Neural progenitor cell (in vitro differentiated cells): ENCODE measurements around the gene PTPRN2. TPM values are rescaled to one million over a fixed set of nuclear protein-coding genes. Genes with fewer than 3 reads are reported as not detected.

Source experiments
- DNase-seq: peaks from one replicate; pipeline ENCODE4 v3.0.0-alpha.2; 2016; ENCODE audit warnings: low spot score
- H2AFZ ChIP-seq: fragments of 200-600 bp; sonication (generic); replicated peaks from 2 replicates; pipeline ENCODE4 v1.6.1; 2016; ENCODE audit warnings: antibody characterized with exemption
- H3F3A ChIP-seq: fragments of 200-600 bp; sonication (generic); 2 replicates; pipeline ENCODE4 v1.6.1; 2016; ENCODE audit warnings: antibody characterized with exemption, low read depth
- H3K27ac ChIP-seq: fragments of 200-600 bp; sonication (generic); 2 replicates; pipeline ENCODE4 v1.5.1; 2016; ENCODE audit warnings: mild to moderate bottlenecking
- H3K27me3 ChIP-seq: fragments of 200-600 bp; sonication (generic); 2 replicates; pipeline ENCODE4 v1.6.1; 2016; ENCODE audit warnings: mild to moderate bottlenecking, moderate library complexity
- H3K36me3 ChIP-seq: fragments of 200-600 bp; sonication (generic); 2 replicates; pipeline ENCODE4 v1.5.1; 2016
- H3K4me1 ChIP-seq: fragments of 200-600 bp; sonication (generic); 2 replicates; pipeline ENCODE4 v1.6.1; 2016; ENCODE audit warnings: mixed run types
- H3K4me2 ChIP-seq: fragments of 200-600 bp; sonication (generic); 2 replicates; pipeline ENCODE4 v1.6.1; 2016
- H3K4me3 ChIP-seq: fragments of 200-600 bp; sonication (generic); 2 replicates; pipeline ENCODE4 v1.5.1; 2016
- H3K79me2 ChIP-seq: fragments of 200-600 bp; sonication (generic); 2 replicates; pipeline ENCODE4 v1.6.1; 2016; ENCODE audit warnings: low read depth
- H3K9ac ChIP-seq: fragments of 200-600 bp; sonication (generic); 2 replicates; pipeline ENCODE4 v1.6.1; 2016
- H3K9me3 ChIP-seq: fragments of 200-600 bp; sonication (generic); 2 replicates; pipeline ENCODE4 v1.5.1; 2016; ENCODE audit warnings: low read depth
- H4K20me1 ChIP-seq: fragments of 200-600 bp; sonication (generic); 2 replicates; pipeline ENCODE4 v1.6.1; 2016; ENCODE audit warnings: low read depth
- H3K27ac Mint-ChIP-seq: 3 replicates; pipeline ENCODE4 v1.8.0; 2021; ENCODE audit warnings: mixed read lengths
- H3K27me3 Mint-ChIP-seq: 2 replicates; pipeline ENCODE4 v1.8.0; 2022; ENCODE audit warnings: low read depth, mild to moderate bottlenecking, inconsistent platforms, moderate library complexity, mixed read lengths; ENCODE audit not compliant: insufficient read depth
- H3K36me3 Mint-ChIP-seq: 3 replicates; pipeline ENCODE4 v1.8.0; 2021; ENCODE audit warnings: mixed read lengths
- H3K4me1 Mint-ChIP-seq: 3 replicates; pipeline ENCODE4 v1.8.0; 2021; ENCODE audit warnings: mixed read lengths
- H3K4me3 Mint-ChIP-seq: 3 replicates; pipeline ENCODE4 v1.8.0; 2021; ENCODE audit warnings: mild to moderate bottlenecking, moderate library complexity, mixed read lengths
- H3K9me3 Mint-ChIP-seq: 3 replicates; pipeline ENCODE4 v1.8.0; 2020; ENCODE audit warnings: mixed read lengths
- EZH2 ChIP-seq: fragments of 200-600 bp; sonication (generic); IDR thresholded peaks from 2 replicates; pipeline ENCODE4 v1.6.1; 2017; ENCODE audit warnings: antibody characterized with exemption, mild to moderate bottlenecking, moderate library complexity
- EZH2phosphoT487 ChIP-seq: fragments of 200-600 bp; sonication (generic); IDR thresholded peaks from 2 replicates; pipeline ENCODE4 v1.6.1; 2017; ENCODE audit warnings: antibody characterized with exemption
- total RNA-seq: library from RNA; depleted of rRNA; stranded (reverse); fragments of >200 nt; gene quantifications from 2 replicates; pipeline ENCODE4 v1.2.3, GENCODE V29; 2015; ENCODE audit warnings: low replicate concordance
- TF ChIP-seq, protein P1 (sequence below): fragments of 200-600 bp; sonication (generic); IDR thresholded peaks from 2 replicates; pipeline ENCODE4 v1.5.1; 2017; ENCODE audit warnings: antibody characterized with exemption, mild to moderate bottlenecking

Gene PTPRN2
- total RNA-seq, 1 donor from 2014 or later, result 3.0 TPM

DNA sequence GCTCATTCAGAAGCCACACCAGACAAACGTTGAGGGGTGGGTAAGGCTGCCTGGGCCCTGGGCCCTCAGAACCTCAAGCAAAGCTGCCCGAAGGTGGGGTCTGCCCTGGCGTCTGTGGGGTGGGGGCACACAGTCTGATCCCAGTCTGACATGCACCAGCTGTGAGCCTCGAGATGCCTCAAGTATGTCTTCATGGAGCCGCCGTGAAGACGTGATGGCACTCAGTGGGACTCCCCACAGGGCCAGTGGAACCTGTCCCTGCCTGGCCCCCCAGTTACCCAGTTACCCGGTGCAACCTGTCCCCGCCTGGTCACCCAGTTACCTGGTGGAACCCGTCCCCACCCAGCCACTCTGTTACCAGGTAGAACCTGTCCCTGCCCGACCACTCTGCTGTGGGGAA lies 351.2 kb downstream of the PTPRN2 start:
- Histone ChIP-seq H3K79me2 (no peaks in the 10 kb centered on the region), H3K4me2 (no peak overlapping the region), H3K36me3 (no peaks in the 10 kb centered on the region), H3K27ac (no peak overlapping the region), H3K9ac (no peak overlapping the region), H3K27me3 (no peaks in the 10 kb centered on the region), H3K4me1 (no peaks in the 10 kb centered on the region), H3K9me3 (peaks cover 6% of the 10 kb centered on the region), H2AFZ (no peak overlapping the region), H3K4me3 (no peak overlapping the region), H3F3A (no peaks in the 10 kb centered on the region), H4K20me1 (no peaks in the 10 kb centered on the region)
- Mint-ChIP-seq H3K9me3 (peaks cover 10% of the 10 kb centered on the region), H3K4me3 (no peak overlapping the region), H3K36me3 (no peaks in the 10 kb centered on the region), H3K4me1 (peaks cover 10% of the 10 kb centered on the region), H3K27me3 (peaks cover 4% of the 10 kb centered on the region), H3K27ac (no peak overlapping the region)
- TF ChIP-seq EZH2phosphoT487 (no peak), EZH2 (no peak)
- TF ChIP-seq, protein P1, sequence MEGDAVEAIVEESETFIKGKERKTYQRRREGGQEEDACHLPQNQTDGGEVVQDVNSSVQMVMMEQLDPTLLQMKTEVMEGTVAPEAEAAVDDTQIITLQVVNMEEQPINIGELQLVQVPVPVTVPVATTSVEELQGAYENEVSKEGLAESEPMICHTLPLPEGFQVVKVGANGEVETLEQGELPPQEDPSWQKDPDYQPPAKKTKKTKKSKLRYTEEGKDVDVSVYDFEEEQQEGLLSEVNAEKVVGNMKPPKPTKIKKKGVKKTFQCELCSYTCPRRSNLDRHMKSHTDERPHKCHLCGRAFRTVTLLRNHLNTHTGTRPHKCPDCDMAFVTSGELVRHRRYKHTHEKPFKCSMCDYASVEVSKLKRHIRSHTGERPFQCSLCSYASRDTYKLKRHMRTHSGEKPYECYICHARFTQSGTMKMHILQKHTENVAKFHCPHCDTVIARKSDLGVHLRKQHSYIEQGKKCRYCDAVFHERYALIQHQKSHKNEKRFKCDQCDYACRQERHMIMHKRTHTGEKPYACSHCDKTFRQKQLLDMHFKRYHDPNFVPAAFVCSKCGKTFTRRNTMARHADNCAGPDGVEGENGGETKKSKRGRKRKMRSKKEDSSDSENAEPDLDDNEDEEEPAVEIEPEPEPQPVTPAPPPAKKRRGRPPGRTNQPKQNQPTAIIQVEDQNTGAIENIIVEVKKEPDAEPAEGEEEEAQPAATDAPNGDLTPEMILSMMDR, result no peak
- DNase-seq, result no peak

DNA sequence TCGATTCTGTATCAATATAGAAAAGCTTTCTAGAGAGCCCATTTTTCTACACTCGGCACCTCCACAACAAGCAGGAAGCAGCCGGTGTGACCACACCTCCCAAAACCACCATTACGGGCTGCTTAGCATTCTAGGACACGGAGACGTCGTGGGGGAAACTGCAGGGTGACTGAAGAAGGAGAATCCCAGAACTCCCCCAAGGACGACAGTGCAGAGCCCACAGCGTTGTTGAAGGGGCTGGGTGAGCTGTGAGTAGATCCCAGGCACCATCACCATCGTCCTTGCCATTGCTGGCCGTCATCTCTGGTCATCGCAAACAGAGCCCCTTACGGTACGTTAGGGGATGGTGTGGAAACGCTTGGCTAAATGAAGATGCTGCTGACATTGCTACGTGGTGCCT lies 351.8 kb downstream of the PTPRN2 start:
- TF ChIP-seq EZH2phosphoT487 (no peak), EZH2 (no peak)
- TF ChIP-seq, protein P1, result no peak
- Histone ChIP-seq H3K4me3 (no peak overlapping the region), H3K4me2 (no peak overlapping the region), H3K27me3 (no peaks in the 10 kb centered on the region), H2AFZ (no peak overlapping the region), H3F3A (no peaks in the 10 kb centered on the region), H3K79me2 (no peaks in the 10 kb centered on the region), H3K9me3 (peaks cover 6% of the 10 kb centered on the region), H3K4me1 (no peaks in the 10 kb centered on the region), H3K36me3 (no peaks in the 10 kb centered on the region), H4K20me1 (no peaks in the 10 kb centered on the region), H3K9ac (no peak overlapping the region), H3K27ac (no peak overlapping the region)
- Mint-ChIP-seq H3K27me3 (peaks cover 4% of the 10 kb centered on the region), H3K4me3 (no peak overlapping the region), H3K4me1 (peaks cover 10% of the 10 kb centered on the region), H3K9me3 (peaks cover 10% of the 10 kb centered on the region), H3K27ac (no peak overlapping the region), H3K36me3 (no peaks in the 10 kb centered on the region)
- DNase-seq, result no peak

DNA sequence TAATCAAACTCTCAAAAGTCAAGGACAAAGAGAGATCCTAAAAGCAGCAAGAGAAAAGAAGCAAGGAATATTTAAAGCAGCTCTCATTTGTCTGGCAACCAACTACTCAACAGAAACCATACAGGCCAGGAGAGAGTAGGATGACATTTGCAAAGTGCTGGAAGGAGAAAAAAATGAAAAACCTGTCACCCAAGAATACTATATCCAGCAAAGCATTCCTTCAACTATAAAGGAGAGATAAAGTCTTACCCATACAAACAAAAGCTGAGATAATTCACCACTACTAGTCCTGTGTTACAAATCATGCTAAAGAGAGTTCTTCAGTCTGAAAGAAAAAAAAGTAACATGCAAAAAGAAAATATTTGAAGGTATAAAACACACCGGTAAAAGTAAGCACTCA lies 357.7 kb downstream of the PTPRN2 start:
- no peak overlapping the region for H3K4me3 Mint-ChIP-seq
- Histone ChIP-seq H3K9ac (no peak overlapping the region), H3K79me2 (no peaks in the 10 kb centered on the region), H3K4me3 (no peak overlapping the region), H3K27me3 (no peaks in the 10 kb centered on the region), H3K9me3 (peaks cover 23% of the 10 kb centered on the region), H3F3A (no peaks in the 10 kb centered on the region), H3K36me3 (peaks cover 5% of the 10 kb centered on the region), H2AFZ (no peak overlapping the region), H4K20me1 (no peaks in the 10 kb centered on the region), H3K27ac (no peak overlapping the region), H3K4me1 (no peaks in the 10 kb centered on the region), H3K4me2 (no peak overlapping the region)
- peaks cover 3% of the 10 kb centered on the region for H3K27me3 Mint-ChIP-seq
- H3K4me1 Mint-ChIP-seq, result no peaks in the 10 kb centered on the region
- no peak for TF ChIP-seq EZH2
- TF ChIP-seq, protein P1, result no peak
- no peak for TF ChIP-seq EZH2phosphoT487
- no peak for DNase-seq
- no peak overlapping the region for H3K27ac Mint-ChIP-seq
- peaks cover 24% of the 10 kb centered on the region for H3K9me3 Mint-ChIP-seq
- no peaks in the 10 kb centered on the region for H3K36me3 Mint-ChIP-seq
